B cell (primary cell): Measurements from ENCODE around the gene ZDHHC18. TPM values are rescaled to one million over a fixed set of nuclear protein-coding genes. Genes with fewer than 3 reads are reported as not detected.

ENCODE experiments used
- ATAC-seq: fragments of 200-7000 bp; cut with Tn5 transposase; one replicate; pipeline ENCODE4 v1.10.0; 2021; ENCODE audit warnings: low read depth, mild to moderate bottlenecking, moderate number of reproducible peaks, moderate library complexity
- CTCF ChIA-PET: fragments of 350-600 bp; sonication (Branson Sonifier 250); formaldehyde crosslinking; loops from one replicate; lab custom pipeline; 2021; ENCODE audit warnings: antibody characterized with exemption, inconsistent platforms; lab: Charles Lee
- POLR2A ChIA-PET: fragments of 350-600 bp; sonication (Branson Sonifier 250); formaldehyde crosslinking; loops from one replicate; lab custom pipeline; 2021; ENCODE audit warnings: antibody characterized with exemption; lab: Charles Lee
- DNase-seq: peaks from one replicate; pipeline ENCODE4 v3.0.0; 2013
- H2AFZ ChIP-seq: 2 replicates; pipeline ENCODE4 v1.6.1; 2012; ENCODE audit warnings: mild to moderate bottlenecking, low read depth, low read length; ENCODE audit not compliant: insufficient read depth, poor library complexity, severe bottlenecking
- H3K27ac ChIP-seq, 2 donors: 1 replicate in 1 of 2; 2 replicates in 1 of 2; pipeline ENCODE4 v1.5.1; 2012 to 2013; ENCODE audit warnings: low read length in 2 of 2, mild to moderate bottlenecking in 2 of 2, moderate library complexity in 1 of 2
- H3K27me3 ChIP-seq, 4 experiments: fragments of 200-600 bp in 1 of 4; sonication (generic) in 1 of 4; replicated peaks in 1 of 4; 1 replicate in 2 of 4; 2 replicates in 2 of 4; pipeline versions ENCODE4 v1.6.1 to v1.7.0; 2013 to 2016; ENCODE audit warnings: low read length in 3 of 4, mild to moderate bottlenecking in 2 of 4, mixed read lengths in 1 of 4, moderate library complexity in 1 of 4; ENCODE audit not compliant: insufficient read depth in 4 of 4, control insufficient read depth in 3 of 4; ENCODE audit errors: control extremely low read depth in 1 of 4
- H3K36me3 ChIP-seq, 2 experiments: replicated peaks in 1 of 2; 1 replicate in 1 of 2; 2 replicates in 1 of 2; pipeline versions ENCODE4 v1.6.1 to v1.7.1; 2013; ENCODE audit warnings: low read length in 1 of 2; ENCODE audit not compliant: insufficient read depth in 2 of 2, control insufficient read depth in 1 of 2; ENCODE audit errors: control extremely low read depth in 1 of 2, extremely low read depth in 1 of 2
- H3K4me1 ChIP-seq, 2 donors: fragments of 200-600 bp in 1 of 2; sonication (generic) in 1 of 2; 1 replicate in 1 of 2; 2 replicates in 1 of 2; pipeline versions ENCODE4 v1.5.1 to v1.6.1; 2013 to 2017; ENCODE audit warnings: low read length in 2 of 2; ENCODE audit not compliant: control insufficient read depth in 2 of 2, insufficient read depth in 2 of 2
- H3K4me2 ChIP-seq: replicated peaks from 2 replicates; pipeline ENCODE3; 2012; ENCODE audit warnings: mild to moderate bottlenecking, low read depth, low read length; ENCODE audit not compliant: poor library complexity, severe bottlenecking
- H3K4me3 ChIP-seq, 5 experiments: fragments of 200-600 bp in 1 of 5; sonication (generic) in 1 of 5; 1 replicate in 3 of 5; 2 replicates in 2 of 5; pipeline versions ENCODE4 v1.5.1 to v1.7.0; 2011 to 2016; ENCODE audit warnings: low read length in 4 of 5, mild to moderate bottlenecking in 4 of 5, low read depth in 2 of 5, control low read depth in 1 of 5, moderate library complexity in 1 of 5; ENCODE audit not compliant: insufficient read depth in 1 of 5; ENCODE audit errors: control extremely low read depth in 1 of 5, extremely low read depth in 1 of 5
- H3K79me2 ChIP-seq: fragments of 200-600 bp; sonication (generic); one replicate; pipeline ENCODE4 v1.6.0; 2016; ENCODE audit warnings: low read length; ENCODE audit not compliant: control insufficient read depth, insufficient read depth
- H3K9ac ChIP-seq: fragments of 200-600 bp; sonication (generic); 2 replicates; pipeline ENCODE4 v1.6.1; 2017; ENCODE audit warnings: mild to moderate bottlenecking, low read length, moderate library complexity
- H3K9me3 ChIP-seq, 3 donors: one replicate each; pipeline versions ENCODE4 v1.6.1 to v1.7.1; 2013; ENCODE audit warnings: low read length in 2 of 3; ENCODE audit not compliant: control insufficient read depth in 2 of 3, insufficient read depth in 1 of 3; ENCODE audit errors: control extremely low read depth in 1 of 3
- H4K20me1 ChIP-seq: 2 replicates; pipeline ENCODE4 v1.6.0; 2012; ENCODE audit warnings: mild to moderate bottlenecking, low read length; ENCODE audit not compliant: insufficient read depth, control insufficient read depth, poor library complexity, severe bottlenecking
- H3K27ac Mint-ChIP-seq: one replicate; pipeline ENCODE4 v1.8.0; 2021; ENCODE audit warnings: mixed read lengths
- H3K27me3 Mint-ChIP-seq: one replicate; pipeline ENCODE4 v1.8.0; 2021; ENCODE audit warnings: mixed read lengths
- H3K4me1 Mint-ChIP-seq: one replicate; pipeline ENCODE4 v1.8.0; 2021; ENCODE audit warnings: mixed read lengths
- H3K4me3 Mint-ChIP-seq: one replicate; pipeline ENCODE4 v1.8.0; 2021; ENCODE audit warnings: mixed read lengths
- H3K9me3 Mint-ChIP-seq: one replicate; pipeline ENCODE4 v1.8.0; 2022; ENCODE audit warnings: mixed read lengths; ENCODE audit not compliant: insufficient read depth
- EZH2 ChIP-seq: IDR thresholded peaks from 2 replicates; pipeline ENCODE4 v1.6.1; 2012; ENCODE audit warnings: borderline replicate concordance, low read depth, mild to moderate bottlenecking, moderate library complexity, low read length; ENCODE audit not compliant: insufficient read depth, poor library complexity, severe bottlenecking
- WGBS: methylation state at CpG from one replicate; pipeline ENCODE4 v1.1.5; 2013; ENCODE audit warnings: missing lambda C conversion rate; ENCODE audit not compliant: insufficient coverage; 5-methylcytosine and 5-hydroxymethylcytosine counted together
- intact Hi-C: fragments of 100-400 bp; cut with micrococcal nuclease; formaldehyde crosslinking; loops from one replicate; pipeline ENCODE4 v1.10.0; 2022
- polyA plus RNA-seq: library from polyadenylated mRNA; depleted of rRNA; stranded (reverse); fragments of >200 nt; gene quantifications from 2 replicates; pipeline ENCODE4 v1.2.3, GENCODE V29; 2012
- total RNA-seq, 2 donors: library from RNA; stranded (reverse); fragments of 120-200 nt in 1 of 2; gene quantifications; 1 replicate in 1 of 2; 2 replicates in 1 of 2; pipeline versions ENCODE4 v1.2.3 to v1.2.4, GENCODE V29; 2013 to 2022
- TF ChIP-seq, protein P1 (sequence below): fragments of 200-600 bp; IDR thresholded peaks from one replicate; pipeline ENCODE4 v1.8.0; 2022; ENCODE audit warnings: antibody characterized with exemption, mild to moderate bottlenecking

ZDHHC18 gene
- total and polyA plus RNA-seq, 2 donors (not counting 1 experiment from before 2014, with no cell fraction given): 25.8 to 30.8 TPM

DNA sequence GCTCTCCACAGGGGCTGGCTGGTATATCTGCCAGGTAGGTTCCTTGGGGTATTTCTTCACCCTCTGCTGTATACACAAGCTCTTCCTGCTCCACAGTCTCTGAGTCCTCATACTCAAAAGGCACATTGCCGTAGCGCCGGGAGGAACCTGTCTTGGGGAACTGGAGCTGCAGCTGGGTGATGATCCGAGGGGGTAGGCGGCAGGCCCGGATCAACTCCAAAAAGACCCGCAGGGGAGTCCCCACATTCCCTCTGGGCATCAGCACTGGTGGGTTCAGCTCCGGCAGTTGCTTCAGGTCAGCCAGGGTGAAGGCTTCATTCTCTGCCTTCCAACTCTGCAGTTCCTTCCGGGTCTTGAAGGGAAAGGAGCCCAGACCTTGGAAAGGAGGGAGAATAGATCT, 70.9 kb downstream of the ZDHHC18 start:
- H3K27ac ChIP-seq: no peak overlapping the region
- WGBS: 98% methylated on average over 8 of the region's 9 CpGs
- no peak overlapping the region for H3K9ac ChIP-seq
- ATAC-seq (no peak), DNase-seq (no peak)
- H3K36me3 ChIP-seq: peaks cover 3 to 40% of the 10 kb centered on the region in 2 experiments
- no peak overlapping the region for H2AFZ ChIP-seq
- TF ChIP-seq, protein P1, sequence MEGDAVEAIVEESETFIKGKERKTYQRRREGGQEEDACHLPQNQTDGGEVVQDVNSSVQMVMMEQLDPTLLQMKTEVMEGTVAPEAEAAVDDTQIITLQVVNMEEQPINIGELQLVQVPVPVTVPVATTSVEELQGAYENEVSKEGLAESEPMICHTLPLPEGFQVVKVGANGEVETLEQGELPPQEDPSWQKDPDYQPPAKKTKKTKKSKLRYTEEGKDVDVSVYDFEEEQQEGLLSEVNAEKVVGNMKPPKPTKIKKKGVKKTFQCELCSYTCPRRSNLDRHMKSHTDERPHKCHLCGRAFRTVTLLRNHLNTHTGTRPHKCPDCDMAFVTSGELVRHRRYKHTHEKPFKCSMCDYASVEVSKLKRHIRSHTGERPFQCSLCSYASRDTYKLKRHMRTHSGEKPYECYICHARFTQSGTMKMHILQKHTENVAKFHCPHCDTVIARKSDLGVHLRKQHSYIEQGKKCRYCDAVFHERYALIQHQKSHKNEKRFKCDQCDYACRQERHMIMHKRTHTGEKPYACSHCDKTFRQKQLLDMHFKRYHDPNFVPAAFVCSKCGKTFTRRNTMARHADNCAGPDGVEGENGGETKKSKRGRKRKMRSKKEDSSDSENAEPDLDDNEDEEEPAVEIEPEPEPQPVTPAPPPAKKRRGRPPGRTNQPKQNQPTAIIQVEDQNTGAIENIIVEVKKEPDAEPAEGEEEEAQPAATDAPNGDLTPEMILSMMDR: no peak
- no peak for TF ChIP-seq EZH2
- ChIA-PET POLR2A (interaction anchor here (0.7 kb wide), 2 partner anchors 476 to 1061 kb away, joined by 5 read pairs; no protein-coding TSS in a partner anchor), CTCF (interaction anchor here (0.5 to 1.5 kb wide), 2 partner anchors 16 to 31 kb away, joined by 4 read pairs; no protein-coding TSS in a partner anchor)
- no peaks in the 10 kb centered on the region for H3K9me3 Mint-ChIP-seq
- peaks cover 16 to 20% of the 10 kb centered on the region in 2 donors for H3K4me1 ChIP-seq
- peaks cover 23% of the 10 kb centered on the region for H4K20me1 ChIP-seq
- no peaks in the 10 kb centered on the region for H3K27me3 ChIP-seq
- H3K27me3 Mint-ChIP-seq: no peaks in the 10 kb centered on the region
- intact Hi-C loops: no loop called here
- H3K9me3 ChIP-seq: no peaks in the 10 kb centered on the region
- no peak overlapping the region for H3K4me3 ChIP-seq
- H3K27ac Mint-ChIP-seq: no peak overlapping the region
- H3K4me2 ChIP-seq: no peak overlapping the region
- no peak overlapping the region for H3K4me3 Mint-ChIP-seq
- peaks cover 37% of the 10 kb centered on the region for H3K4me1 Mint-ChIP-seq
- peaks cover 52% of the 10 kb centered on the region for H3K79me2 ChIP-seq
